GM23338 (cell line): Measurements from ENCODE around the gene RAI14. TPM values are rescaled to one million over a fixed set of nuclear protein-coding genes. Genes with fewer than 3 reads are reported as not detected.

Experiments used
- ATAC-seq: fragments of 200-7000 bp; cut with Tn5 transposase; 3 replicates; pipeline ENCODE4 v1.9.1; 2020
- DNase-seq: peaks from one replicate; pipeline ENCODE4 v3.0.0-alpha.2; 2015; ENCODE audit warnings: low spot score
- H2AFZ ChIP-seq: fragments of 200-600 bp; sonication (generic); 2 replicates; pipeline ENCODE4 v1.8.0; 2016; ENCODE audit warnings: antibody characterized with exemption, mild to moderate bottlenecking, moderate library complexity
- H3F3A ChIP-seq: fragments of 200-600 bp; sonication (generic); replicated peaks from 2 replicates; pipeline ENCODE4 v1.8.0; 2017; ENCODE audit warnings: antibody characterized with exemption, mixed run types, low read depth
- H3K27ac ChIP-seq: fragments of 200-600 bp; sonication (generic); 2 replicates; pipeline ENCODE4 v1.6.1; 2016; ENCODE audit warnings: low read depth
- H3K27me3 ChIP-seq: fragments of 200-600 bp; sonication (generic); 2 replicates; pipeline ENCODE4 v1.8.0; 2016; ENCODE audit warnings: mild to moderate bottlenecking, mixed run types, moderate library complexity; ENCODE audit not compliant: insufficient read depth
- H3K36me3 ChIP-seq: fragments of 200-600 bp; sonication (generic); 2 replicates; pipeline ENCODE4 v1.8.0; 2016; ENCODE audit warnings: mild to moderate bottlenecking; ENCODE audit not compliant: insufficient read depth
- H3K4me1 ChIP-seq: fragments of 200-600 bp; sonication (generic); 2 replicates; pipeline ENCODE4 v1.8.0; 2016; ENCODE audit warnings: mild to moderate bottlenecking, moderate library complexity; ENCODE audit not compliant: insufficient read depth
- H3K4me2 ChIP-seq: fragments of 200-600 bp; sonication (generic); 2 replicates; pipeline ENCODE4 v1.7.1; 2017; ENCODE audit warnings: mixed run types
- H3K4me3 ChIP-seq: fragments of 200-600 bp; sonication (generic); 2 replicates; pipeline ENCODE4 v1.6.1; 2016; ENCODE audit warnings: mixed run types
- H3K79me2 ChIP-seq: fragments of 200-600 bp; sonication (generic); replicated peaks from 2 replicates; pipeline ENCODE4 v1.8.0; 2017; ENCODE audit warnings: mild to moderate bottlenecking; ENCODE audit not compliant: insufficient read depth
- H3K9me2 ChIP-seq: fragments of 200-600 bp; sonication (generic); 2 replicates; pipeline ENCODE4 v1.8.0; 2017; ENCODE audit not compliant: insufficient read depth
- H4K20me1 ChIP-seq: fragments of 200-600 bp; sonication (generic); replicated peaks from 2 replicates; pipeline ENCODE4 v1.8.0; 2017; ENCODE audit warnings: mild to moderate bottlenecking; ENCODE audit not compliant: insufficient read depth
- H3K27ac Mint-ChIP-seq: 2 replicates; pipeline ENCODE4 v1.8.0; 2020; ENCODE audit warnings: inconsistent platforms, mild to moderate bottlenecking, moderate library complexity, mixed read lengths
- H3K27me3 Mint-ChIP-seq: 3 replicates; pipeline ENCODE4 v1.8.0; 2022; ENCODE audit warnings: low read depth, mild to moderate bottlenecking, moderate library complexity, mixed read lengths, inconsistent platforms; ENCODE audit not compliant: insufficient read depth, poor library complexity
- H3K36me3 Mint-ChIP-seq: 3 replicates; pipeline ENCODE4 v1.8.0; 2021; ENCODE audit warnings: low read depth, mild to moderate bottlenecking, inconsistent platforms, moderate library complexity, mixed read lengths
- H3K4me1 Mint-ChIP-seq: 3 replicates; pipeline ENCODE4 v1.8.0; 2020; ENCODE audit warnings: mild to moderate bottlenecking, inconsistent platforms, mixed read lengths
- H3K4me3 Mint-ChIP-seq: 3 replicates; pipeline ENCODE4 v1.8.0; 2021; ENCODE audit warnings: moderate library complexity, mild to moderate bottlenecking, inconsistent platforms, mixed read lengths
- H3K9me3 Mint-ChIP-seq: 3 replicates; pipeline ENCODE4 v1.8.0; 2020; ENCODE audit warnings: moderate library complexity, mild to moderate bottlenecking, inconsistent platforms, mixed read lengths
- CREB1 ChIP-seq: fragments of 250-450 bp; sonication (Bioruptor Pico); IDR thresholded peaks from 2 replicates; pipeline ENCODE4 v1.5.0; 2020; ENCODE audit warnings: low read depth, mild to moderate bottlenecking, moderate library complexity
- ETS1 ChIP-seq: IDR thresholded peaks from 2 replicates; pipeline ENCODE4 v1.6.1; 2016; ENCODE audit warnings: antibody characterized with exemption
- EZH2phosphoT487 ChIP-seq: fragments of 200-600 bp; sonication (generic); IDR thresholded peaks from one replicate; pipeline ENCODE4 v1.8.1; 2018; ENCODE audit warnings: antibody characterized with exemption; ENCODE audit not compliant: unreplicated experiment
- NANOG ChIP-seq: IDR thresholded peaks from 2 replicates; pipeline ENCODE4 v1.6.1; 2016; ENCODE audit warnings: antibody characterized with exemption, borderline replicate concordance
- REST ChIP-seq: IDR thresholded peaks from one replicate; pipeline ENCODE4 v1.6.1; 2018; ENCODE audit warnings: antibody characterized with exemption; ENCODE audit not compliant: unreplicated experiment
- ZNF331 ChIP-seq: fragments of 250-450 bp; sonication (Bioruptor Pico); IDR thresholded peaks from 2 replicates; pipeline ENCODE4 v1.5.0; 2020; ENCODE audit warnings: low read depth, mild to moderate bottlenecking, moderate library complexity
- ZNF462 ChIP-seq: fragments of 250-450 bp; sonication (Bioruptor Pico); IDR thresholded peaks from 2 replicates; pipeline ENCODE4 v1.5.0; 2020; ENCODE audit warnings: mild to moderate bottlenecking, moderate library complexity
- polyA plus RNA-seq: library from polyadenylated mRNA; unstranded; fragments of >200 nt; fragmentation: Nextera tagmentation; extraction: Ambion mirVana; gene quantifications from 2 replicates; pipeline ENCODE4 v1.2.1, GENCODE V29; 2016
- total RNA-seq: library from RNA; depleted of rRNA; stranded (reverse); fragments of >200 nt; shearing (Covaris generic); gene quantifications from 2 replicates; pipeline ENCODE4 v1.2.3, GENCODE V29; 2014
- TF ChIP-seq, protein P1 (sequence below), 2 experiments: fragments of 200-600 bp in 1 of 2; sonication (generic) in 1 of 2; conservative IDR thresholded peaks; 2 replicates each; pipeline versions ENCODE4 v1.5.1 to v1.6.1; 2016 to 2017; ENCODE audit warnings: antibody characterized with exemption in 2 of 2, low read depth in 2 of 2, mild to moderate bottlenecking in 2 of 2, moderate library complexity in 1 of 2

Gene RAI14
- total and polyA plus RNA-seq, 2 experiments from 2014 or later = 58.8 to 95.8 TPM

- Mint-ChIP-seq H3K4me1 (peaks cover 12% of the 10 kb centered on the region), H3K4me3 (no peak overlapping the region), H3K27ac (no peak overlapping the region), H3K36me3 (no peaks in the 10 kb centered on the region; the same call in 2 of the 3 replicates), H3K27me3 (peaks cover 5% of the 10 kb centered on the region), H3K9me3 (no peaks in the 10 kb centered on the region)
- Histone ChIP-seq H3K27ac (no peak overlapping the region), H2AFZ (no peak overlapping the region; the same call in 1 of the 2 replicates), H3K4me3 (no peak overlapping the region), H3F3A (no peaks in the 10 kb centered on the region), H3K79me2 (no peaks in the 10 kb centered on the region), H3K36me3 (no peaks in the 10 kb centered on the region), H3K9me2 (0 out of 2 replicates have a peak, but pooled peaks cover 3% of the 10 kb centered on the region), H4K20me1 (no peaks in the 10 kb centered on the region), H3K4me2 (no peak overlapping the region), H3K27me3 (no peaks in the 10 kb centered on the region), H3K4me1 (peaks cover 7% of the 10 kb centered on the region; the same call in 1 of the 2 replicates)
- ATAC-seq (no peak), DNase-seq (no peak)
- TF ChIP-seq, protein P1, sequence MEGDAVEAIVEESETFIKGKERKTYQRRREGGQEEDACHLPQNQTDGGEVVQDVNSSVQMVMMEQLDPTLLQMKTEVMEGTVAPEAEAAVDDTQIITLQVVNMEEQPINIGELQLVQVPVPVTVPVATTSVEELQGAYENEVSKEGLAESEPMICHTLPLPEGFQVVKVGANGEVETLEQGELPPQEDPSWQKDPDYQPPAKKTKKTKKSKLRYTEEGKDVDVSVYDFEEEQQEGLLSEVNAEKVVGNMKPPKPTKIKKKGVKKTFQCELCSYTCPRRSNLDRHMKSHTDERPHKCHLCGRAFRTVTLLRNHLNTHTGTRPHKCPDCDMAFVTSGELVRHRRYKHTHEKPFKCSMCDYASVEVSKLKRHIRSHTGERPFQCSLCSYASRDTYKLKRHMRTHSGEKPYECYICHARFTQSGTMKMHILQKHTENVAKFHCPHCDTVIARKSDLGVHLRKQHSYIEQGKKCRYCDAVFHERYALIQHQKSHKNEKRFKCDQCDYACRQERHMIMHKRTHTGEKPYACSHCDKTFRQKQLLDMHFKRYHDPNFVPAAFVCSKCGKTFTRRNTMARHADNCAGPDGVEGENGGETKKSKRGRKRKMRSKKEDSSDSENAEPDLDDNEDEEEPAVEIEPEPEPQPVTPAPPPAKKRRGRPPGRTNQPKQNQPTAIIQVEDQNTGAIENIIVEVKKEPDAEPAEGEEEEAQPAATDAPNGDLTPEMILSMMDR (conservative IDR thresholded peaks at IDR 0.05; ENCODE audit: low read depth in 2 of 2) = no peak
- TF ChIP-seq REST (no peak), ZNF331 (CRISPR knock-in tag) (no peak), EZH2phosphoT487 (no peak), ZNF462 (CRISPR knock-in tag) (no peak), CREB1 (CRISPR knock-in tag) (no peak), NANOG (no peak), ETS1 (no peak)
These were observed 34.1 kb upstream of the RAI14 start for GRCh38 chr5:34622098-34622400.
